Pancreas (tissue), 10 donors: ENCODE measurements around the gene MPRIP. TPM values are rescaled to one million over a fixed set of nuclear protein-coding genes. Genes with fewer than 3 reads are reported as not detected.

ENCODE experiments used
- ATAC-seq, 4 donors: fragments of 200-7000 bp; cut with Tn5 transposase; one replicate each; pipeline versions ENCODE4 v1.8.0 to v1.9.1; 2020; ENCODE audit warnings: mild to moderate bottlenecking in 4 of 4, moderate library complexity in 4 of 4
- DNase-seq, 6 donors: peaks; one replicate each; pipeline ENCODE4 v3.0.0-alpha.2; 2020
- FAIRE-seq: peaks from 2 replicates; lab custom pipeline; 2012; peaks lifted over from hg19 to GRCh38; lab: Jason Lieb, UNC
- H3K27ac ChIP-seq, 4 donors: fragments of 200-600 bp; sonication (generic); 1 replicate in 3 of 4; 2 replicates in 1 of 4; pipeline versions ENCODE4 v1.5.0 to v1.8.0; 2020
- H3K27me3 ChIP-seq, 4 donors: fragments of 200-600 bp; one replicate each; pipeline ENCODE4 v1.8.0; 2021
- H3K36me3 ChIP-seq, 3 donors: fragments of 200-600 bp; sonication (generic) in 1 of 3; one replicate each; pipeline versions ENCODE4 v1.5.0 to v1.8.0; 2020 to 2021
- H3K4me1 ChIP-seq, 3 donors: fragments of 200-600 bp; one replicate each; pipeline ENCODE4 v1.8.0; 2021
- H3K4me3 ChIP-seq, 4 donors: fragments of 200-600 bp; sonication (generic) in 2 of 4; one replicate each; pipeline versions ENCODE4 v1.5.0 to v1.8.0; 2020 to 2021
- H3K9me3 ChIP-seq, 4 donors: fragments of 200-600 bp; one replicate each; pipeline ENCODE4 v1.8.0; 2021
- WGBS, 2 donors: extraction: QIAGEN DNeasy Blood & Tissue Kit; methylation state at CpG; one replicate each; pipeline ENCODE4 v1.1.7; 2013; 5-methylcytosine and 5-hydroxymethylcytosine counted together
- intact Hi-C, 3 donors: fragments of 100-400 bp; cut with DNase I; formaldehyde crosslinking; loops; one replicate each; pipeline versions ENCODE4 v1.11.1 to v1.14.2; 2022
- polyA plus RNA-seq, 2 donors: library from polyadenylated mRNA; stranded (reverse); fragments of 200-250 nt; gene quantifications; one replicate each; pipeline ENCODE4 v1.2.3, GENCODE V29; 2013
- total RNA-seq, 6 donors: library from RNA; stranded (reverse); fragmentation: NEBNext Ultra II Directional in 4 of 6; extraction: Animal tissue kit (Norgen Biotek cat#: 25700) in 4 of 6; gene quantifications; one replicate each; pipeline versions ENCODE4 v1.2.1 to v1.2.4, GENCODE V29; 2021 to 2023
- TF ChIP-seq, protein P1 (sequence below), 4 donors: fragments of 200-600 bp; sonication (generic) in 3 of 4; IDR thresholded peaks; one replicate each; pipeline versions ENCODE4 v1.5.0 to v1.8.0; 2021; ENCODE audit warnings: antibody characterized with exemption in 4 of 4
- donor health status: healthy with polysubstance abuse.
- donor health status: DM: no; HTN: no; CAD: no; lungs with moderate emphysema.
- donor health status: DM: no; HTN: no; CAD: no.
- donor health status: control.
- donor health status: control.
- donor health status: Bipolar disorder and iron deficiency.
- donor health status: DM: yes; HTN: yes; CAD: no.
- donor health status: DM: no; HTN: no; CAD: no.
- donor health status: DM: no; HTN: no; CAD: no.
- donor health status: DM: yes; HTN: yes; CAD: no.

MPRIP gene
- total and polyA plus RNA-seq, 8 donors: 91.8 to 242 (median 107) TPM

DNA sequence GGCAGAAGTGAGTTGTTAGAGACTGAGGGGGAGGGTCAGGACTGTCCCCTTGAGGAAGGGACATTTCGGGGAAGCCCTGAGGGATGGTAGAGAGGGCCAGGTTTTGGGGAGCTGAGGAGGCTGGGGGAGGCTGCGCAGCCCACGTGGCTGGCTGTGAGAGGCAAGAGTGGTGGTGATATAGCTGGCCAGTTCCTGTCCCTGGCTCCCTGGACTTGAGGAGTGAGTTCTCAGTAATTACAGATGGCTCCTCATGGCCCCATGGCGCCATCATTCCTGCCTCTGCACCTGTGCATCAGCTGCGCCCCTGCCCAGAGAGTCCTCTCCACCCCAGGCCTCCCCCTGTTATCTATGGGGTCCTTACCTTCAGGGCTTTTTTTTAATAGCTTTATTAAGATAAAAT, 30.3 kb downstream of the MPRIP start:
- no peak for FAIRE-seq
- ATAC-seq: no peak
- Histone ChIP-seq H3K27ac (no peak overlapping the region), H3K36me3 (peaks cover 0 to 11% (median 0%) of the 10 kb centered on the region in 3 donors), H3K9me3 (no peaks in the 10 kb centered on the region), H3K4me3 (no peak overlapping the region), H3K27me3 (no peaks in the 10 kb centered on the region), H3K4me1 (peaks cover 1 to 4% (median 4%) of the 10 kb centered on the region in 3 donors)
- TF ChIP-seq, protein P1, sequence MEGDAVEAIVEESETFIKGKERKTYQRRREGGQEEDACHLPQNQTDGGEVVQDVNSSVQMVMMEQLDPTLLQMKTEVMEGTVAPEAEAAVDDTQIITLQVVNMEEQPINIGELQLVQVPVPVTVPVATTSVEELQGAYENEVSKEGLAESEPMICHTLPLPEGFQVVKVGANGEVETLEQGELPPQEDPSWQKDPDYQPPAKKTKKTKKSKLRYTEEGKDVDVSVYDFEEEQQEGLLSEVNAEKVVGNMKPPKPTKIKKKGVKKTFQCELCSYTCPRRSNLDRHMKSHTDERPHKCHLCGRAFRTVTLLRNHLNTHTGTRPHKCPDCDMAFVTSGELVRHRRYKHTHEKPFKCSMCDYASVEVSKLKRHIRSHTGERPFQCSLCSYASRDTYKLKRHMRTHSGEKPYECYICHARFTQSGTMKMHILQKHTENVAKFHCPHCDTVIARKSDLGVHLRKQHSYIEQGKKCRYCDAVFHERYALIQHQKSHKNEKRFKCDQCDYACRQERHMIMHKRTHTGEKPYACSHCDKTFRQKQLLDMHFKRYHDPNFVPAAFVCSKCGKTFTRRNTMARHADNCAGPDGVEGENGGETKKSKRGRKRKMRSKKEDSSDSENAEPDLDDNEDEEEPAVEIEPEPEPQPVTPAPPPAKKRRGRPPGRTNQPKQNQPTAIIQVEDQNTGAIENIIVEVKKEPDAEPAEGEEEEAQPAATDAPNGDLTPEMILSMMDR (IDR thresholded peaks at IDR 0.05): no peak
- intact Hi-C loops: loop anchor here in 1 of 3 donors (10.0 kb wide), 1 partner anchor 58 kb away; no protein-coding TSS in a partner anchor
- 93 to 97% methylated on average over 5 of the region's 5 CpGs for WGBS, 2 donors
- peak in 3 of 6 donors; percentile 5 to 21 (median 20) for DNase-seq

DNA sequence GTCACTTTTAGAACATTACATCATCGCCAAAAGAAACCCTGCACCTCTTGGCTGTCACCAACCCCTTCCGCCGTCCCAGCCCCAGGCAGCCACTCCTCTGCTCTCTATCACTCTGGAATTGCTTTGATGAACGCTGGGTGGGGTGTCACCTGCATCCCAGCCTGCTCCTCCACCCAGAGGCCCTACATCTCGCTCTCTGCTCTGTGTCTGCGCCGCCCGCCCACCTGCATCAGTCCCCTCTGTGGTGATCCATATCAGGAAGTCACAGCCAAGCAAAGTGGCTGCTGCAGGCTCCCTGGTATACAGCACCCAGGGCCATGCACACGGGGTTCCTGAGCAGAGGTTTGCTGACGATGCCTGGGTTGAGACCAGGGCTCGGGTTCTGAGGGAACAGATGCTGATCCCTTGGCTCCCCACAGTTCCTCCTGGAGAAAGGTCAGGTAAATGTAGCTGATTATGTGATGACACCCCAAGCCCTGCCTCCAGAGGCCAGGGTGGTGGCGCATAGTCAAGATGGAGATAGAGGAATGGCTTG, 30.8 kb downstream of the MPRIP start:
- no peak overlapping the region for H3K27ac ChIP-seq
- no peaks in the 10 kb centered on the region for H3K9me3 ChIP-seq
- no peaks in the 10 kb centered on the region for H3K27me3 ChIP-seq
- FAIRE-seq (no peak), DNase-seq (peak in 3 of 6 donors; percentile 4 to 32 (median 32)), ATAC-seq (no peak)
- no peak overlapping the region for H3K4me3 ChIP-seq
- H3K4me1 ChIP-seq: peaks cover 7 to 10% (median 9%) of the 10 kb centered on the region in 3 donors
- 92 to 95% methylated on average over 12 of the region's 12 CpGs for WGBS, 2 donors
- TF ChIP-seq, protein P1 (IDR thresholded peaks at IDR 0.05): no peak
- H3K36me3 ChIP-seq: peaks cover 0 to 11% (median 0%) of the 10 kb centered on the region in 3 donors
- intact Hi-C loops: loop anchor here in 1 of 3 donors (10.0 kb wide), 1 partner anchor 58 kb away; no protein-coding TSS in a partner anchor

DNA sequence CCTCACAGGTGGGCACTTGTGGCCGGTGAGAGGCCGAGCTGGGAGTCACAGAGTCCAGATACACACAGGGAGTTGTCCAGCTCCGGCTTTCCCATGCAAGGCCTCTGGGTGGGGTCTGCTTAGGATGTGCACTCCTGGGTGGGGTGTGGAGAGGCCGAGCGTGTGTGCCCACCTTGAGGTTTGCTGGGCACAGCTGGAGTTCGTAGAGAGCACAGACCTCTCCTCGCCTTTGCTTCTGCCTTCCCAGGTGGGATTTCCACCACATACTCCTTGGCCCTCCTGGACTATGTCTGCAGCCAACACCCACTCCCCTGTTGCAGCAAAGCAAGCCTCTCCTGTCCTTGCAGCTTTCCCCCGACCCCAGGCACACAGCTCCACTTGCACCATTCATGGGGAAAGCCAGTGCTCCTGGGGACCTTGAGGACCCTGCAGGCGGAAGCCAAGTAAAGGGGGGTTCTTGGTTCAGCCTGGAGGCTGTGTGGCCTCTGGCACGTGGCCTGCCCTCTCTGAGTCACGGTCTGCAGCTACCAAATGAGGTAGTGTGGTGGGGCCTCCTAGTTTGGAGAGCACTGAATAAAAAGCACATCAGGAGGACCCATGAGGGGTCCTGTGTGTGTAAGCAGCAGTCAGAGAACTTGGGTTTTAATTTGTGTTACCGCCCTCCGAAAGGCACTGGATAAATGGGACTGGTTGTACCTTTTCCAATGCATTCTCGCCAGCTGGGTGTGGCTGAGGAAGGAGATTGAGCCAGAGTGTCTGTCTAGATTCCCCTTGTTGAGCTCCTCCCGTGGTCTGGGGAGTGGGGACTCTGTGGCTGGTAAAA, 31.5 kb downstream of the MPRIP start:
- DNase-seq: peak in 3 of 6 donors; percentile 12 to 55 (median 28)

DNA sequence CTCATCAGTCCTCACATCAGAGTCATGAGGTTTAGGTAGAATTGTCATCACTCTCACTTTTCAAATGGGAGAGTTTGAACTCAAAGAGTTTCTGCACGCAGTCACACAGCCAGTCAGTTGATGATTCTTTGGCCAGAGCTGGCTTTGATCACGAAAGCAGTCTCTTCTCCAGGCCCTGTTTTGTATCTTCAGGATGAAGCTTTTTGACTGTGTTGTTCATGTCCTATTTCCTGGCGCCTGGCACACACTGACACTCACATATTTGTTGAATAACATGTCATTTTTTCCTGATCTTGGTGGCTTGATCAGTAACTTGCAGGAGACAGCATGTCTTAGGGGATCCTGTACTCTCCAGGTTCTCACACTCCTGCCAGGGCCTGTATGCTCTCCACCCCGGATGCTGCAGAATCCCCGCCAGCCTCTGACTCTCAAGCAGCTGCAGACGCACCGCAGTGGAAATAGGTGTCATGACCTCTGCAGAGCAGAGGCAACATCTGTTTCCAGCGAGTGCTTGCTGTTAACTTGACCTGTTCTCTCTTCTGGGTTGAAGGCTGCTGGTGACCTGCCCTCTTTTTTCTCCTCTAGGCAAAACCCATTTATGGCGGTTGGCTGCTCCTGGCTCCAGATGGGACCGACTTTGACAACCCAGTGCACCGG, 33.0 kb downstream of the MPRIP start:
- ATAC-seq (no peak), DNase-seq (peak in 3 of 6 donors; percentile 7 to 45 (median 21)), FAIRE-seq (no peak)
- intact Hi-C loops: loop anchor here in 1 of 3 donors (10.0 kb wide), 1 partner anchor 60 kb away; no protein-coding TSS in a partner anchor
- WGBS, 2 donors: 70 to 74% methylated on average over 11 of the region's 11 CpGs
- no peak overlapping the region for H3K27ac ChIP-seq
- no peak overlapping the region for H3K4me3 ChIP-seq
- H3K36me3 ChIP-seq: peaks cover 0 to 11% (median 0%) of the 10 kb centered on the region in 3 donors
- no peaks in the 10 kb centered on the region for H3K9me3 ChIP-seq
- TF ChIP-seq, protein P1 (IDR thresholded peaks at IDR 0.05): no peak
- H3K4me1 ChIP-seq: peaks cover 16 to 31% (median 26%) of the 10 kb centered on the region in 3 donors
- H3K27me3 ChIP-seq: no peaks in the 10 kb centered on the region

More for the DNA sequence above, 31.5 kb downstream of the MPRIP start:
- Histone ChIP-seq H3K36me3 (peaks cover 0 to 11% (median 0%) of the 10 kb centered on the region in 3 donors), H3K4me3 (no peak overlapping the region), H3K27ac (no peak overlapping the region), H3K9me3 (no peaks in the 10 kb centered on the region), H3K27me3 (no peaks in the 10 kb centered on the region), H3K4me1 (peaks cover 9 to 17% (median 13%) of the 10 kb centered on the region in 3 donors)
- FAIRE-seq: no peak
- WGBS, 2 donors: 86 to 89% methylated on average over 15 of the region's 15 CpGs
- no peak for ATAC-seq
- TF ChIP-seq, protein P1 (IDR thresholded peaks at IDR 0.05): no peak
- intact Hi-C loops: loop anchor here in 1 of 3 donors (10.0 kb wide), 1 partner anchor 59 kb away; no protein-coding TSS in a partner anchor
